ENCODE measurements around the gene RANGRF.

The RANGRF gene

GRCh38 chr17:8314797-8315763, 26.6 kb downstream of the RANGRF start:
- no peak for DNase-seq

DNA sequence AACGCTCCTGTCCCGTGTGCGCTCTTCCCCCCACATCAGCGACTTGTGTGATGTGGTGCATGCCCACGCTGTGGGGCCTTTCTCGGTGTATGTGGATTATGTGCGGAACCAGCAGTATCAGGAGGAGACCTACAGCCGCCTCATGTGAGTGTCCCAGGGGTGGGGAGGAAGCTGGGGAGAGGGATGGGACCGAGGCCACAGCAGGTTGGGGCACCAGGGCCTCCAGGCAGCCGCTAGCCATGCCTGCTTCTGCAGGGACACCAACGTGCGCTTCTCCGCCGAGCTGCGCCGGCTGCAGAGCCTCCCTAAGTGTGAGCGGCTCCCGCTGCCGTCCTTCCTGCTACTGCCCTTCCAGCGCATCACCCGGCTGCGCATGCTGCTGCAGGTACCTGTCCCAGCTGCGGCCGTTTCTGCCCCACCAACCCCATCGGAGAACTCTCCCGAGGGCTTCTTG, 27.3 kb downstream of the RANGRF start:
- DNase-seq: no peak

- DNase-seq: no peak
Measured at GRCh38 chr17:8318010-8318935, 29.8 kb downstream of the RANGRF start.

DNA sequence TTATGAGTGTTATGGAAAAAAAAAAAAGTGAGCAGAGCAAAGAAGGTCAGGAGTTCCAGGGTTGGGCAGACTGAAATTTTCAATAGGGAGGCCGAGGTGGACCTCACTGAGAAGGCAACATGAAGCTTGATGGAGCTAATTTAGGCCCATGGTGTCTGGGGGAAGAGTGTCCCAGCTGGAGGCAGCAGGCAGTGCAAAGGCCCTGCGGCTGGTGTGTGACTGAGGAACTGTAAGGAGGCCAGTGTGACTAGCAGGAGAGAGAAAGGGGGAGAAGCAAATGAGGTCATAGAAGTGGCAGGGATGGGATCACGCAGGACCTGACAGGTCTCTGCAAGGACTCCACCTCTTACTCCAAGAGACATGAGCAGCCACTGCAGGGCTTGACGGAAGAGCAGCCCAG, 31.8 kb downstream of the RANGRF start:
- no peak for DNase-seq

GRCh38 chr17:8320990-8321389, 32.5 kb downstream of the RANGRF start:
- DNase-seq: no peak

DNA sequence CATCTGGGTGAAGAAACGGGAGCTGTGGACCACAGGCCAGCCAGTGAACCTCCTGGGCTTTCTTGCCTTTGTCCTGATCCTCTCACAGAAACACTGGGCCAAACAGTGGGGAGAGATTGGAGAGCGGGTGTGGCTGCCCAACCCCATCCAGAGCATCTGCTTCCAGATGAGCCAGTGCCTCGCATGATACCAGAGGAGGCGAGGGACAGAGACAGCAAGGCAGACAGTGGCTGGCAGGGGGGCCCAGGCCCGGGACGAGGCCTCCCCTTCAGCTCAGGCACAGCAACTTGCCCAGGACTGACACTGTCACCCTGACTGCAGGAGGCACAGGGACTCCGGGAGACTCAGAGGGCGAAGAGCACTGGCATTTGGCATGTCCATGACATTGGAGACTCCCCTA, 33.6 kb downstream of the RANGRF start:
- DNase-seq: no peak

DNA sequence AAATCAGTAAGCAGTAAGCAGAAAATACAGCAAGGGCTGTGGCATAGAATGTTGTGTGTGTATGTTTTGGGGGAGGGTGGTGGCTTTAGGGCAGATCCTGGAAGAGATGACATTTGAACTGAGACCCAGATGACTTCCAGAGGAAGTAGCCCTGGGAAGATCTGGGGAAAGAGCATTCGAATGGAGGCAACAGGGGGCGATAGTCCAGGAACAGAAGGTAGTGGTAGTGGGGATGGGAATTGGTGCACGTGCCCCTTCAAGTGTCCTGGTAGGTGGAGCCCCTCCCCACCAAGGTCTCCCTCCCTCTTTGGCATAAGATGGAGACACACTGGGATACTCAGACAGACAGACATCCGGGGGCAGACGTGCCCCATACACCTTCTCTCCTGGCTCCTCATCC, 35.7 kb downstream of the RANGRF start:
- DNase-seq: no peak

DNA sequence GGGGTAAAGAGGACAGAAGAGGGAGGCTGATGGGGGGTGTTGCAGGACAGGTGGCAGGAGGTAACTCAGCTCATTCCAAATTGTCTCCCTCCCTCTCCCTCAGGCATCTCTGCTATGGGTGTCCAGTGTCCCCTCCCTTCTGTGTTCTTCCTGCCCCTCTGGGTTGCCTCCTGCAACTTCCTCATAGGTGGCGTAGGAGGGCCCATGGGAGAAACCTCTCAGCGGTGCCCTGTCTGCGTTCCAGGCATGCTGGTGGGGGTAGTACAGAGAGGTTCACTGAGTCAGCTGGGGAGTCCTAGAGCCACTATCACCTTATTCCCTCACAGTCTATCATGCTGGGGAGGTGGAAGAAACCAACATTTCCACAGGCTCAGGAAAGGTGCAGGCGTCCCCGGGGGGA, 36.5 kb downstream of the RANGRF start:
- no peak for DNase-seq

DNA sequence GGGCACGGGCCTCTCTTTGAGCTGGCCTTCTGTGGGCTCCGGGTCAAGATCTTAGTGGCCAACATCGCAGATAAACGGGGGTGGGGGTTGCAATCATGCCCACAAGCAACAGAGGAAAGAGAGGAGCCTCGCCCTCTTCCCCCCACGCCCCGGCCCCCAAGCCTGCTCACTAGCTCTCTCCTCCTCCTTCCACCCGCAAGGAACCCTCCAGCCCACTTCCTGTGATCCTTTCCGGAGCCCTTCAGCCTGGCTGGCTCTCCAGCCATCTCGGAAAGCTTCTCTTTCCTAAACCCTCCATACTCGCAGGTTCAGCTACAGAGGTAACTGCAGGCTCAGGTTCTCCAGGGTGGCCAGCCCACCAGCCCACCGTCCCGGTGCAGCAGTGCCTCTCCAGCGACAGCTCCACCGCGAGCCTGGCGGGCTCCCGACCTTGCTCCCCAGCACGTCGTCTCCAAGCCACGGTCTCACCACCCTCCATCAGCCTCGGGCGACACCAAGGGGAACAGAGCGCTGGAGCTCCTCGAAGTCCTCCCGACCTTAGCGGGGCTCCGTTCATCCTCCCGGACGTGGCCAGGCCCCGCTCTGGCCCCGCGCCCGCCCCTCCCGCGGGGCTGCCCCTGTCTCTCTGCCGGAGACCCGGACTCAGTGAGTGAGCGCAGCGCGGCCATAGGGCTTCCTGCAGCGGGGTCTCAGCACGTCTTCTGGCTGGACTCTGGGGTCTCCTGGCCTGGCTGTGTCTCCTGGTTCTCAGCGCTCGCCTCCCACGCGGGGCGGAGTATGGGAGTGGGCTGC, 38.2 kb downstream of the RANGRF start:
- no peak for DNase-seq

DNA sequence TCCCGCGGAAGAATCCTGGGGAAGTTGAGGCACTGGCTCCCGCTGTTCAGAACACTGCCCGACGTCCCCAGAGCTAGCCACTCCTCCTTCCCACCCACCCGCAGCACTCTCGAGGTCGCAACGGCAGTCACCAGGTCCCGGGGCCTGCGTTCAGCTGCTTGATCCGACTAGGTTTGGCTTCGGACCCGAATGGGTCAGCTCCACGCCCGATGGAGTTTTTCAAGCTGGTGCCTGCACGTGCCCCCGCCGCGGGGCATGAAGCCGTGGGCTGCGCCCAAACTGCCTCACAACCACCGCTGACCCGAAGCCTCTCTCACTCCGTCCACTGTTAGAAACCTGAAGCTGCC, 38.8 kb downstream of the RANGRF start:
- DNase-seq: no peak

DNA sequence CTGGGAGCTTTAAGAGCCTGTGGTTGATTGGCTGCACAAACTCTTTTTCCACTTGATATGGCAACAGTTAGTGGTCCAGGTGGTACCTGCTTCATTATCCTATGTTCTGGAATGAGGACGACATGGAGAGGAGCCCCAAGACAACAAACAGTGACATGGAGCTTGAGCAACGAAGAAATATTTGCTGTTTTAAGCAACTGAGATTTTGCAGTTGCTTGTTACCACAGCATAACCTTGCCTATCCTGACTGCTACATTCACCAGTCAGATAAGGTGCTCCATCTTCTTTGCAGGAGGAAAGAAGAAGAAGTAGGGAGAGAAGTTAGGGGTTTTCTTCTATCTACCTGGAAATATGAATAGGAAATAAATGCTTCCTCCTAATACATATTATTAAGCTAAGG, 43.7 kb downstream of the RANGRF start:
- DNase-seq: no peak

- no peak for DNase-seq
Measured at GRCh38 chr17:8332688-8333087, 44.2 kb downstream of the RANGRF start.

DNA sequence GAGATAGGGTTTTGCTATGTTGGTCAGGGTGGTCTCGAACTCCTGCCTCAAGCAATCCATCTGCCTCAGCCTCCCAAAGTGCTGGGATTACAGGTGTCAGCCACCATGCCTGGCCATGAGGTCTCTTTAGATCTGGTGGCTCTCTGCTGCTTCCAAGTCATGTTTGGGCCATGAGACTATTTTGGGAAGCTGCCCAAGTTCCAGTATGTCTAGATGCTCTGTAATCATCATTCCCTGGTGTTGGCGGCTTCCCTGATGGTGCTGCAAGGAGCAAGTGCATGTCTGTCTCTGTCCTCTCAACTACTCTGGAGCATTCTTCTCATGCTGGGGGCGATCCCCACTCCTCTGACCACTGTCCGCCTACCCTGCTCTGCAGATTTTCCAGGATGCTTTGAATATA, 44.8 kb downstream of the RANGRF start:
- DNase-seq: no peak

DNA sequence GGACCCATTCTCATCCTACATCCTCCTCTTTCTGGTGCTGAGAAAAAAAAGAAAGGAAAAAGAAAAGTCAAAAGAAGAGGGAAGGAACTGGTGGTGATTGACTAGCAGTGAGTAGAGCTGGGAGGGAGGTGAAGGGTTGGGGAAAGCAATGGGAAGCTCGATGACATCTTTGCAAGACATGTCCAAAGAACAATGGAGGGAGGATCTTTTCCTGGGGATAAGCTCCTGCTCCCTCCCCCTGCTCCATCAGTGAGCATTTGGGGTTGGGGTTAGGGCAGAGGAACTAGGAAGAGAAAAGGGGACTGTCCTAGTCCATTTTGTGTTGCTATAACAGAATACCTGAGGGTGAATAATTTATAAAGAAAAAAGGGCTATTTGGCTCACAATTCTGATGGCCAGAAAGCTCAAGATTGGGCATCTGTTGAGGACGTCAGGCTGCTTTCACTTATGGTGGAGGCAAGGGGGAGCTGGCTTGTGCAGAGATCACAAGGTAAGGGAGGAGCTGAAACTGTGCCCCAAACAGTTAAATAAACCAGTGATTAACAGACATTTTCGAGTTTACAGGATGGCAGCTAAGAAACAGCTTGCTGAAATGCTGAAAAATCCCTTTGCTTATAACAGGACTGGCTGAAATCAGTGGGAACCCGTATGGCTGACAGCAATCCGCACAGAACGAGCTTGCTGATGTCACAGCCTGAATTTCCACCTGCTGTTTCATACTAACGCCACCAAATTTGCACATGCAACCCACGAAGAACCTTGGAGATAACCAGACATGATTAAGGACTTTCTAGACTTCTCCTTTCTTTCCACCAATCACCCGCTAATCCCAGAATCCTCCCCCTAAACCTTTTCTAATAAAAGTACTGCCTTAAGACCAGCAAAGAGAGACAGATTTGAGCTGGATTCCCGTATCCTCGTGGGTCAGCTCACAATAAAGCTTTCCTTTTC, 49.6 kb downstream of the RANGRF start:
- no peak for DNase-seq

GRCh38 chr17:8338753-8339140, 50.3 kb downstream of the RANGRF start:
- DNase-seq: no peak

DNA sequence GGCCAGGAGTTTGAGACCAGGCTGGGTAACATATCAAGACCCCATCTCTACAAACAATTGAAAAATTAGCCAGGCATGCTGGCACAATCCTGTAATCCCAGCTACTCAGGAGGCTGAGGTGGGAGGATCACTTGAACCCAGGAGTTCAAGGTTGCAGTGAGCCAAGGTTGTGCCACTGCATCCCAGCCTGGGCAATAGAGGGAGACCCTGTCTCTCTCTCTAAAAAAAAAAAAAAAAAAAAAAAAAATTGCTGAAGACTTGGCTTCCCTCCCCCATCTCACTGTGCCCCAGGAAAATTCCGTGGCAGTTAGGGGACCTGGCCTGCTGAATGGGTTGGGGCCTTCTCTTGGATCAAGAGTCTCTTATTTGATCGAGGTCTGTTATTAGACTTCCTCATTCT, 51.1 kb downstream of the RANGRF start, which contains the start of gene ODF4:
ODF4 (plus strand) TSS at position 301 of the 400 bp plus-strand sequence. CDS start 212 bp downstream, outside the sequence.
- DNase-seq: no peak

Measured in activated CD8-positive, alpha-beta memory T cell treated with anti-CD3 and anti-CD28 coated beads, Interleukin-2, amount 50 U/mL, for 4 hours (primary cell).